Neuron (in vitro differentiated cells): ENCODE data around the gene MMP8.
"Not testable (repeated sequence)": the region's sequence is repeated elsewhere in the genome, so short reads cannot be mapped to it uniquely, and the experiment has no call there.

Source experiments
- H2AFZ ChIP-seq: one replicate; pipeline ENCODE4 v1.6.1; 2013; ENCODE audit warnings: low read depth, mild to moderate bottlenecking, inconsistent platforms, low read length, moderate library complexity
- H3K27me3 ChIP-seq: one replicate; pipeline ENCODE4 v1.6.1; 2013; ENCODE audit warnings: low read length; ENCODE audit not compliant: insufficient read depth
- H3K36me3 ChIP-seq: one replicate; pipeline ENCODE4 v1.6.1; 2013; ENCODE audit warnings: low read length; ENCODE audit not compliant: insufficient read depth
- H3K4me1 ChIP-seq: one replicate; pipeline ENCODE4 v1.6.1; 2013; ENCODE audit warnings: low read length; ENCODE audit not compliant: insufficient read depth
- H3K4me3 ChIP-seq: 2 replicates; pipeline ENCODE4 v1.5.1; 2013; ENCODE audit warnings: mild to moderate bottlenecking, low read length, moderate library complexity
- H3K9me3 ChIP-seq: one replicate; pipeline ENCODE4 v1.6.1; 2013; ENCODE audit warnings: low read length

The MMP8 gene

DNA sequence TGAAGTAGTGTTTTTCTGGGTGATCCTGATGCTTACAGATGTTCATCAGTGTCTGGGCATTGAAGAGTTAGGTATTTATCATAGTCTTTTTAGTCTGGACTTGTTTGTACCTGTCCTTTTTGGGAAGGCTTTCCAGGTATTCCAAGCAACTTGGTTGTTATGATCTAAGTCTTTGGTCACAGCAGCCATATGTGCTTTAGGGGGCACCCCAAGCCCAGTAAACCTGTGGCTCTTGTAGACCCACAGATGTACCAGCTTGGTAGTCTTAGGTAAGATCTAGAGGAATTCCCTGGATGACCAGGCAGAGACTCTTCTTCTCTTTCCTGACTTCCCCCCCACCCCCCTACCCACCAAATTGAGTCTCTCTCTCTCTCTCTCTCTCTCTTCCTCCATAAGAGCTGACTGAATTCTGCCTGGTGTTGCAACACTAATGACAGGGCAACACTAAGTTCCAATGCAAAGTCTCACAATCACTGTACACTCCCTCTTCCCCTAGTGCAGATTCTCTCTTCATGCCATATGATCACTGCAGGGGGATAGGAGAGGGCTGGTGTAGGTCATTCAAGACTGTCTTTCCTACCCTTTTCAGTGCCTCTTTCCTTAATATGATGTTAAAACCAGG lies 24.5 kb upstream of the MMP8 start:
- no peaks in the 10 kb centered on the region for H3K36me3 ChIP-seq
- H3K27me3 ChIP-seq: no peaks in the 10 kb centered on the region
- no peak overlapping the region for H2AFZ ChIP-seq
- no peak overlapping the region for H3K4me3 ChIP-seq
- H3K4me1 ChIP-seq: no peaks in the 10 kb centered on the region
- H3K9me3 ChIP-seq: no peaks in the 10 kb centered on the region

DNA sequence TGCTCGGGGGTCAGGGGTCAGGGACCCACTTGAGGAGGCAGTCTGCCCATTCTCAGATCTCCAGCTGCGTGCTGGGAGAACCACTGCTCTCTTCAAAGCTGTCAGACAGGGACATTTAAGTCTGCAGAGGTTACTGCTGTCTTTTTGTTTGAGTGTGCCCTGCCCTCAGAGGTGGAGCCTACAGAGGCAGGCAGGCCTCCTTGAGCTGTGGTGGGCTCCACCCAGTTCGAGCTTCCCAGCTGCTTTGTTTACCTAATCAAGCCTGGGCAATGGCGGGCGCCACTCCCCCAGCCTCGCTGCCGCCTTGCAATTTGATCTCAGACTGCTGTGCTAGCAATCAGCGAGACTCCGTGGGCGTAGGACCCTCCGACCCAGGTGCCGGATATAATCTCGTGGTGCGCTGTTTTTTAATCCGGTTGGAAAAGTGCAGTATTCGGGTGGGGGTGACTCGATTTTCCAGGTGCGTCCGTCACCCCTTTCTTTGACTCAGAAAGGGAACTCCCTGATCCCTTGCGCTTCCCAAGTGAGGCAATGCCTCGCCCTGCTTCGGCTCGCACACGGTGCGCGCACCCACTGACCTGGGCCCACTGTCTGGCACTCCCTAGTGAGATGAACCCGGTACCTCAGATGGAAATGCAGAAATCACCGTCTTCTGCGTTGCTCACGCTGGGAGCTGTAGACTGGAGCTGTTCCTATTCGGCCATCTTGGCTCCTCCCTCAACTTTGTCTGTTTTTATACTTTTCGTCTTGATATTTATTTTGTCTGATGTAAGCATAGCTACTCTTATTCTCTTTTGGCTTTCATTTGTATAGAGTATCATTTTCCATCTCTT lies 22.2 kb upstream of the MMP8 start:
- H3K36me3 ChIP-seq, H3K9me3 ChIP-seq, H3K4me3 ChIP-seq, H2AFZ ChIP-seq, H3K4me1 ChIP-seq, H3K27me3 ChIP-seq: not testable (repeated sequence)

DNA sequence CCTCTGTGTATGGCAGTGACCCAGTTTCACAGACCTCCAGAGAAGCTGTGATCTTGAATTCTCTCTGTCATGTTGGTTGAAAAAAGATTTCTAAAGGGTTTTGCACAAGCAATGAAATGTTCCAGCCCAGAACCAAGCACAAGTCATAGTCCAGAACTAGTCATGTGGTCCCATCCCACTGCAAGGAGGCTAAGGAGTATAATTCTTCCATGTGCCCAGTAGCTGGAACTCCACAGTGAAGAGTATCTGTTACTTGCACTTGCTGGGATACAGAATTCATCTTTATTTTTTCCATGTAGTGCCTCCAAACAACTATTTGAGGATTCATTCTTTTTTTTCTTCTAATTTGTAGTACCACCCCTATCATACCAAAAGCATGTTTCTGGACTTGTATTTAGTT lies 9.9 kb upstream of the MMP8 start:
- H3K4me1 ChIP-seq: no peaks in the 10 kb centered on the region
- no peaks in the 10 kb centered on the region for H3K36me3 ChIP-seq
- no peaks in the 10 kb centered on the region for H3K27me3 ChIP-seq
- no peaks in the 10 kb centered on the region for H3K9me3 ChIP-seq
- H2AFZ ChIP-seq: no peak overlapping the region
- H3K4me3 ChIP-seq: no peak overlapping the region

DNA sequence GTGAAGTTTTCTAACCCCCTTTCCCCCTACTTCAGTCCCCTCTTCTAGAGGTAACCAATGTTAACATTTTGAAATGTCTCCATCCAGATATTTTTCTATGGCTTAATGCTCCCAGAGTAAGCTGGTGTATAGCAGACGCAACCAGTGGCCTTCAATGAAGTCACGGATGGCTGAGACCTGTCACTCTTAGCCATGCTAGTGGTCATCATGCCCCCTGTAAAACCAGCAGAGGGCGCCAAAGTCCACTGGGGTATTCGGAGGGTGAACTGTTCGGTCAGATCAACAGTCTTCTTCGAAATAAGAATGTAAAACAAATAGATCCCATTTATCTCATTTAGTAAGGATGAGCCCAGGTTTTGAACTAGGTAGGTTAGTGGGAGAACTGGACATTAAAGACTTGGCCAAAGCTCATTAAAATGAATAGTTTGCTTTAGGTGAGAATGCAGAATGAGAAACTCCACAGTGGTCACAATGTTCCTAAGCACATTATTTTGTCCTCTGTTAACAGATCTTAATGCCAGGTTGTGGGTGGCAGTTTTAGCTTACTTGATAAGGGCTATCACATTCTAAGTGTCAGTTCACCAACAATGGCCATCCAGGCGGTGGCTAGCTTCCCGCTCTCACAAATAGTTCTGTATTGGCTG lies 8.6 kb upstream of the MMP8 start:
- H3K27me3 ChIP-seq: no peaks in the 10 kb centered on the region
- no peaks in the 10 kb centered on the region for H3K4me1 ChIP-seq
- no peaks in the 10 kb centered on the region for H3K9me3 ChIP-seq
- no peak overlapping the region for H2AFZ ChIP-seq
- no peak overlapping the region for H3K4me3 ChIP-seq
- no peaks in the 10 kb centered on the region for H3K36me3 ChIP-seq

DNA sequence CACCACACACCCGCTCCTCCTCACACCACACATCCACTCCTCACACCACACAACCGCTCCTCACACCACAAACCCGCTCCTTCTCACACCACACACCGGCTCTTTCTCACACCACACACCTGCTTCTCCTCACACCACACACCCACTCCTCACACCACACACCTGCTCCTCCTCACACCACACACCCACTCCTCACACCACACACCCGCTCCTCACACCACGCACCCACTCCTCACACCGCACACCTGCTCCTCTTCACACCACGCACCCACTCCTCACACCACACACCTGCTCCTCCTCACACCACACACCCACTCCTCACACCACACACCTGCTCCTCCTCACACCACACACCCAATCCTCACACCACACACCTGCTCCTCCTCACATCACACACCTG lies 6.2 kb upstream of the MMP8 start:
- not testable (repeated sequence) for H3K4me3 ChIP-seq, H3K36me3 ChIP-seq, H2AFZ ChIP-seq, H3K9me3 ChIP-seq, H3K27me3 ChIP-seq, H3K4me1 ChIP-seq

DNA sequence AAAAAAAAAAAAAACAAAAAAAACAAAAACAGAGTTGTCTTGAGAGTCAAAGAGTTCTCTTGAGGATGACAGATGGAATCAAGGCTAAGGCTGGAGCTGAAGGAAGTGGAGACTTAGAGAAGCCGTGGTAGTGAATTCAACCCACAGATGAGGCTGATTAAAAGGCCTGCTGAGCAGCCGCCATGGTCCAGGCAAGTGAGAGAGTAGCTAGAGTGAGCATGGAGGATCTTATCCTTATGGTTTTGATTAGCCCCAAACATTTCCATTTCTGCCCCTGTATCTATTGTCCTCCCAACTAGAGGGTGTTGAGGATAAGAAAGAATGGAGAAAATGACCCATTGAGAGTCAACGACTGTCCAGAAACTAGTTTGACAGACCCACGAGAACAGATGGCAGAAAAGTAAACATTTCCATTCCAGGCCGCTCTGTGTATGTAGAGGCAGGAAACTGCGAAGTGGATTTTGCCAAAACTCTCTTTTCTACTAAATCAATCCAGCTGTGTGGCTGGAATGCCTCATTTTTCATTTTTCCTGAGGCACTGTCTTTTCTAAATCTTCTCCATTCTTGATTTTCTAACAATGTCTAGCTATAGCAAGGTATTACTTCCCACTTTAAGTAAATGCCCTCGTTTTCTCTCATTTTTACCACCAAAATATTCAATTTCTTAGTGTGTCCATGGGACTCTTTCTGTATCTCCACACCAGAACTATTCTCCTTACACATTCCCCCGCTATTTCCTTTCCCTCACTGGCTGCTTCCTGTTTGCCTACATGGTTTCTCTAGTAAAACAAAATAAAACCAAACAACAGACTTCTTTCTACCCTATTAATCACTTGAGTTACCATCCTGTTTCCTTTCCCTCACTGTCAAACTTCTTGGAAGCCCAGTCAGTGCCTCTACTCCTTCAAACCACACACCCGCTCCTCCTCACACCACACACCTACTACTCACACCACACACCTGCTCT lies 5.4 kb upstream of the MMP8 start:
- no peaks in the 10 kb centered on the region for H3K4me1 ChIP-seq
- H3K36me3 ChIP-seq: no peaks in the 10 kb centered on the region
- no peak overlapping the region for H3K4me3 ChIP-seq
- no peaks in the 10 kb centered on the region for H3K9me3 ChIP-seq
- no peak overlapping the region for H2AFZ ChIP-seq
- no peaks in the 10 kb centered on the region for H3K27me3 ChIP-seq

DNA sequence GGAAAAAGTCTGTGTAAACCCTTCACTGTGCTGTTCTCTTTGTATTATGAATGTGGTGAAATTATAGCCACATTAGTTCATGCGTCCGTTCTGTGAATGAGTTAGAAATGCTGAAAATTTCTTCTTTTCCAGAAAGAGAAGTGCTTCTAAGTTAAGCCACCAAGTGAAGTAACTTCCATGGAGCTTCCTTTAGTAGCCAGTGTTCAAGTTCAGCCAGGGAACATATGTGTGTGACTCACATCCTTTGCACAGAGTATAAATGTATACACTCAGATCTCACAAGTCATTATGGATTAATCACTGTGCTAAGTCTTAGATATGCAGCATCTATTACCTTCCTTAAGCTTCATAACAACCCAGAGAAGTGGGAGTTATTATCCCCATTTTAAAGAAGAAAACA lies 3.1 kb upstream of the MMP8 start:
- Histone ChIP-seq H3K27me3 (no peaks in the 10 kb centered on the region), H3K4me3 (no peak overlapping the region), H3K36me3 (no peaks in the 10 kb centered on the region), H3K9me3 (no peaks in the 10 kb centered on the region), H3K4me1 (no peaks in the 10 kb centered on the region), H2AFZ (no peak overlapping the region)

DNA sequence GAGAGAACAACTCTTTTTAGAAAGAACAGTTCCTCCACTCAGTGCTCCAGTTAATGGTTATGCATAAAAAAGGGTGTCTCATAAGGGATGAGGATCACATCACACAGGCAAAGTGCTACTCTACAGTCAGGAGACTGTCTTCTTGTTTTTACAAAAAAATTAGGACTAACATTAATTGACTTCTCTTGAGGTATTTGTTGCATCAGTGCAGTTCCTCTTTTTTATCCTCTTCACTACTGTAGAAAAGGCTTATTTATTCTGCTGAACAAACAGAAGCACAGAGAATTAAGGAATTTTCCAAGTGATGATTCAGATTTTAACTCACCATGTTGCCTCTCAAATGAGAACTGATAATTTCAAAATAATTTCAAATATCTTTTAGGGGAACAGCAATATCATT lies 1.9 kb downstream of the MMP8 start:
- H3K27me3 ChIP-seq: no peaks in the 10 kb centered on the region
- no peak overlapping the region for H2AFZ ChIP-seq
- H3K4me3 ChIP-seq: no peak overlapping the region
- H3K4me1 ChIP-seq: peaks cover 2% of the 10 kb centered on the region
- H3K36me3 ChIP-seq: no peaks in the 10 kb centered on the region
- no peaks in the 10 kb centered on the region for H3K9me3 ChIP-seq

DNA sequence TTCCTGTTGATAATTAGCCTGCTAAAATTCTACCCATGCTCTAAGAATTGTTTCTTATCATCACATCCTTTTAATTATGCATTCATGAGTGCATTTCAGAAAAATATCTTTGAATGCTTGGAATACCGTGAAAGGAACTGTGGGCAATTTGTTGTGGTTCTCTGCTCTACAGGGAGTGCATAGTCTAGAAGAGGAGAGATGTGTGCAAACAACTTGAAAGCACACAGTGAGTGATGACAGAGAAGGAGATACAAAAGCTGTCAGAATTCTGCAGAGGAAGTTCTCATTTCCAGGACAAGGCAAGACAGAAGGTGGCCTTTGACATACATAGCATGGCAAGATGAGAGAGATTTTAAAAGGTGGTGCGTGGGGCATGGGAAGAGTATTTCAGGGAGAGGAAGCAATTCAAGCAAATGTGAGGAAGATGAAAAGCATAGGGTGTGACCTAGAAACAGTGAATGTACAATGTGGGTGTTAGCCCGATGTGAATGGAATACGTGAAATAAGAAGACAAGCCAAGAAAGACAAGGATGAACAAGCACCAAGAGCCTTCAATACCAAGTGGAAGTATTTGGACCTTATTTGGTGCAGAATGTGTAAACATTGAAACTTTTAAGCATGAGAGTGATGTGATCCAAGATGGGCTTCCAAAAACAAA lies 5.0 kb downstream of the MMP8 start:
- Histone ChIP-seq H3K4me1 (peaks cover 2% of the 10 kb centered on the region), H3K9me3 (no peaks in the 10 kb centered on the region), H3K36me3 (no peaks in the 10 kb centered on the region), H2AFZ (no peak overlapping the region), H3K27me3 (no peaks in the 10 kb centered on the region), H3K4me3 (no peak overlapping the region)

DNA sequence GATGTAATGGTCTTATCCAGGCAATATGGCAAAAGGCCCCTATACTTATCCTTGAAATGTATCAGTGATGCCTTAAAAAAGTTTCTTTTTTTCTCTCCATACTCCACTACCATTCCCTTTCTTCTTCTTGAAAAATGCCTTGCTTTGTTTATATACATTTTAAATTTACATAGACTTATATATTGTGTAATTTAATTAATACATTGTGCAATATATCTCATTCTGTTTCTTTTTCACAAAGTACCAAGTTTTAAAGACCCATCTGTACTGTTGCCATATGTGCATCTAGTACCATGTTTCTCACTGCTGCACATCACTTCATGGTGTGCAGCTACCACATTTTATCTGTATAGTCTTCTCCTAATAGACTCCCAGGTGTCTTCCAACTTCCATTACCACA lies 7.5 kb downstream of the MMP8 start:
- Histone ChIP-seq H2AFZ (no peak overlapping the region), H3K27me3 (no peaks in the 10 kb centered on the region), H3K4me1 (peaks cover 2% of the 10 kb centered on the region), H3K4me3 (no peak overlapping the region), H3K9me3 (no peaks in the 10 kb centered on the region), H3K36me3 (no peaks in the 10 kb centered on the region)

DNA sequence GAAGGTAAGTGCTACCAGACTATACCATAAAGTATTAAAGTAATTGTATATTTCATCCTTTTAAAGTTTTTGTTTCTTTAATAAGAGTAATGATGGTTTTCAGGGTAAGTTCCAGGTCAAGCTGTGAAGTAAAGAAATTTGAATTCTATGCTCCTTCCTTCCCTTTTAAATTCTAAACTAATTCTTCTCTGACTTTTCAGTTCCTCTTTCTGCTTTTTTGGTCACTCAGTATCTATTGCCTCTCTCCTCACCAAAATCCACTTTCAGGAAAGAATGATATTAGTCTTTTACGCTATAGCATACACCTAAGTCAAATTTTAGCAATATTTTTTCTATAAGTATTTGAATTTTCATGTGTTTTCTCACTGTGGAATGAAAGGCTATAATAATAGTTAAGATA lies 8.2 kb downstream of the MMP8 start:
- no peaks in the 10 kb centered on the region for H3K36me3 ChIP-seq
- H3K27me3 ChIP-seq: no peaks in the 10 kb centered on the region
- H3K9me3 ChIP-seq: no peaks in the 10 kb centered on the region
- H2AFZ ChIP-seq: no peak overlapping the region
- peaks cover 2% of the 10 kb centered on the region for H3K4me1 ChIP-seq
- H3K4me3 ChIP-seq: no peak overlapping the region

DNA sequence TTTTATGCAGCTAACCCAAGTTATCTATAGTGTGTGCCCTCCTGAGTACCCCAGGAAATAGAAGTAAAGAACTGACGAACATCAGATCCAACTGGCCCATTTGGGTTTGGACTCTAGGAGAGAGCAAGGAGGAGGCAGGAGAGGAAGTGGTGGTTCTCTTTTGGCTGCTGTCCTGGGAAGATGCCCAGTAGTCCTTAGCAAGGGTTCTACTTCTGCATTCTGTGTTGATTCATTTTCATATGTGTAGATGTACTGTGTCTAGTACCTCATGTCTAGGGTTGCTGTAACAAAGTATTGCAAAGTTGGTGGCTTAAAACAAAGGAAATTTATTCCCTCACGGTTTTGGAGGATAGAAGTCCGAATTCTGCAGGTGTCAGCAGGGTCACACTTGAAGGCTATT lies 12.6 kb downstream of the MMP8 start:
- Histone ChIP-seq H3K4me3 (no peak overlapping the region), H3K27me3 (no peaks in the 10 kb centered on the region), H3K9me3 (no peaks in the 10 kb centered on the region), H3K4me1 (no peaks in the 10 kb centered on the region), H3K36me3 (no peaks in the 10 kb centered on the region), H2AFZ (no peak overlapping the region)
